GM12875 (cell line): ENCODE measurements around the gene STAB1.

Source experiments
- H3K4me3 ChIP-seq: one replicate; pipeline ENCODE4 v1.5.1; 2011; ENCODE audit warnings: low read depth, low read length, control low read depth
- CTCF ChIP-seq: IDR thresholded peaks from 2 replicates; pipeline ENCODE4 v1.5.1; 2011; ENCODE audit warnings: low read depth, mild to moderate bottlenecking, control low read depth, inconsistent platforms, low read length, moderate library complexity, borderline replicate concordance; ENCODE audit not compliant: insufficient read depth

STAB1 gene

GRCh38 chr3:52489453-52489852 is 5.7 kb upstream of the STAB1 start:
- no peak for TF ChIP-seq CTCF
- no peak overlapping the region for H3K4me3 ChIP-seq

DNA sequence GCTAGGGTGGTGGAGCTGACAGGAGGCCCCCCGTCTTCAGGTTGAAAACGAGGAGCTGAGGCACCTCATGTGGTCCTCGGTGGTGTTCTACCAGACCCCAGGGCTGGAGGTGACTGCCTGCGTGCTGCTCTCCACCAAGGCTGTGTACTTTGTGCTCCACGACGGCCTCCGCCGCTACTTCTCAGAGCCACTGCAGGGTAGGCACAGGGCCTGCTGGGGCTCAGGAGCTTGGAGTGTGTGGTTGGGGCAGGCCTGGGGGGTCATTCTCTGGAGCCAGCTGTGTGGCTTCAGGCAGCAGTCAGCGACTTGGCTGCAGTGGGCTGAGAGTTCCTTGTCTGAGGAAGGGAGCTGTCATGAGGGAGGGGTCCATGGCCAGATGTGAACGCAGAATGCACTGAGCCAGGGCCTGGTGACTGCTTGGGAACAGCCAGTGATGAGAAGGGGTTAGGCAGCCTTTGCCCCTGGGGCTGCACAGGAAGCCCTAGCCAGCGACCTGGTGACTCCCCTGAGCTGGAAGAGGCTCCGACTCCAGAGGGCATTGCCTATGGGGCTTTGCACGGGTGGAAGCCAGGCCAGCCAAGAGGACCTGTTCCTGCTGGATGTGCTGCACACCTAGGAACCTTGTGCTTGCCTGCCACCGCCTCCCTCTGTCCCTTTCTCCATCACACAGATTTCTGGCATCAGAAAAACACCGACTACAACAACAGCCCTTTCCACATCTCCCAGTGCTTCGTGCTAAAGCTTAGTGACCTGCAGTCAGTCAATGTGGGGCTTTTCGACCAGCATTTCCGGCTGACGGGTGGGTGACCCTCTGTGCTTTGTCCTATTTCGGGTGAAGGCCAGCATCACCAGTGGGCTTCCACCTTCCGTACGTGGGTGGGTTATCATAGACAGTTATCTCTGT is 4.9 kb upstream of the STAB1 start:
- TF ChIP-seq CTCF: no peak
- no peak overlapping the region for H3K4me3 ChIP-seq

- no peak for TF ChIP-seq CTCF
- no peak overlapping the region for H3K4me3 ChIP-seq
Observed at GRCh38 chr3:52490939-52491526, 4.1 kb upstream of the STAB1 start.

- H3K4me3 ChIP-seq: no peak overlapping the region
- no peak for TF ChIP-seq CTCF
Observed at GRCh38 chr3:52492059-52492458, 3.1 kb upstream of the STAB1 start.

DNA sequence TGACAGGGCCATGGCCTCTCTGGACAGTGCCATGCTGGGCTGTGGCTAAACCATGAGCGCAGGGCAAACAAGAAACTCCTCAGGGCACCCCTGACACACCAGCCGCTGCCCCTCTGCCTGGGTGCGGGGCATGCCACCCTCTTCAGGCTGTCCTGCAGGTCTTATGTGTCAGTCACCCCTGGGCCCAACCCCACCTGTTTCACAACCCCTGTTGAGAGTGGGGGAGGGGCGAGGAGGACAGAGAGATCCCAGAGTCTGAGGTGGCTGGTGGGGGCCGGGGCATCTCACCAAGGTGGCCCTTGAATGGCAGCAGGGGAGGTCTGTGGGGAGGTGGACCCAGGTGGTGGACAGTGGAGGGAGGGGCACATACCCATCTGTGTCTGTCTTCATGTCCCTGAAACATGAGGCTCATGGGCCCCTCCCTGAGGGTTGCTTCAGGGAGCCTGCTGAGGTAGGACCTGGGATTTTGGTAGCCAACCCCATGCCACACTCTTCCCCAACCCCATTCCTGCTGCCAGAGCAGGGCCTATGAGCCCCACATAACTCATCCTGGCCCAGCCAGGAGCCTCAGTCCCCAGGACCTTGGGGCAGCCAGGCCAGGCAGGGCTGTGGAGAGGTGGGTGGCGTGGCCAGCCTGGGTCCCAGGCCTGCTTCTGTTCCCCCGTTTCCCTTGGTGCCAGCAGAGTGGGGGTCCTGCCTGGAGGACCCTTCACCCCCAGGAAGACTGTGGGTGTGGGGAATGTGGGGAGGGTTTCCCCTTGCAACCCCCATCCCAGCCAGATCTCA is 1.7 kb upstream of the STAB1 start:
- no peak overlapping the region for H3K4me3 ChIP-seq
- TF ChIP-seq CTCF: no peak

- TF ChIP-seq CTCF: no peak
Observed at GRCh38 chr3:52494445-52494844, 693 bp upstream of the STAB1 start.

More at GRCh38 chr3:52494445-52494844, 693 bp upstream of the STAB1 start:
- H3K4me3 ChIP-seq: no peak overlapping the region
